NCI-H2029 (cell line): ENCODE results near the gene NOL4L.
"Not testable (repeated sequence)": the region's sequence is repeated elsewhere in the genome, so short reads cannot be mapped to it uniquely, and the experiment has no call there.

Experiments
- DNase-seq: peaks from one replicate; lab custom pipeline; 2025; lab: John Stamatoyannopoulos, UW

Gene NOL4L

GRCh38 chr20:32470025-32470861, 114.9 kb downstream of the NOL4L start:
- DNase-seq: no peak

- no peak for DNase-seq
Observed at GRCh38 chr20:32468860-32469259, 116.3 kb downstream of the NOL4L start.

- DNase-seq: no peak
Observed at GRCh38 chr20:32468313-32468640, 116.9 kb downstream of the NOL4L start.

GRCh38 chr20:32467506-32468312, 117.4 kb downstream of the NOL4L start:
- DNase-seq: no peak

- no peak for DNase-seq
Observed at GRCh38 chr20:32466739-32467505, 118.2 kb downstream of the NOL4L start.

- not testable (repeated sequence) for DNase-seq
Observed at GRCh38 chr20:32465901-32466675, 119.0 kb downstream of the NOL4L start.

- no peak for DNase-seq
Observed at GRCh38 chr20:32465092-32465900, 119.8 kb downstream of the NOL4L start.

- no peak for DNase-seq
Observed at GRCh38 chr20:32464401-32465091, 120.6 kb downstream of the NOL4L start.

GRCh38 chr20:32463642-32464400, 121.3 kb downstream of the NOL4L start:
- DNase-seq: no peak

- DNase-seq: no peak
Observed at GRCh38 chr20:32462900-32463641, 122.1 kb downstream of the NOL4L start.

- DNase-seq: no peak
Observed at GRCh38 chr20:32461836-32462600, 123.1 kb downstream of the NOL4L start.

- no peak for DNase-seq
Observed at GRCh38 chr20:32460683-32461320, 124.3 kb downstream of the NOL4L start.

GRCh38 chr20:32460231-32460630, 124.9 kb downstream of the NOL4L start:
- DNase-seq: no peak

GRCh38 chr20:32458837-32459220, 126.3 kb downstream of the NOL4L start:
- DNase-seq: no peak

- DNase-seq: no peak
Observed at GRCh38 chr20:32458061-32458836, 126.9 kb downstream of the NOL4L start.

GRCh38 chr20:32457479-32457986, 127.6 kb downstream of the NOL4L start:
- DNase-seq: peak; percentile 43
